PC-9 (cell line): ENCODE measurements around the gene COA8. TPM values are rescaled to one million over a fixed set of nuclear protein-coding genes. Genes with fewer than 3 reads are reported as not detected.

Experiments
- BruUV-seq: library from RNA; stranded (reverse); fragments of 400-500 nt; replicated peaks from 2 replicates; lab custom pipeline; 2021; lab: Mats Ljungman, UMichigan
- CTCF ChIA-PET: fragments of 300-600 bp; sonication (Branson Sonifier 250); formaldehyde crosslinking; loops from one replicate; lab custom pipeline; 2022; ENCODE audit warnings: antibody characterized with exemption; lab: Charles Lee
- POLR2A ChIA-PET: fragments of 300-600 bp; sonication (Branson Sonifier 250); formaldehyde crosslinking; loops from one replicate; lab custom pipeline; 2022; ENCODE audit warnings: antibody characterized with exemption; ENCODE audit not compliant: unreplicated experiment; lab: Charles Lee
- DNase-seq, 2 experiments: peaks; one replicate each; pipeline versions ENCODE4 v3.0.0 to v3.0.0-alpha.2; 2015 to 2022; ENCODE audit warnings: mixed read lengths in 1 of 2
- H2AFZ ChIP-seq: fragments of 200-600 bp; sonication (generic); 2 replicates; pipeline ENCODE4 v1.8.1; 2017; ENCODE audit warnings: antibody characterized with exemption
- H3F3A ChIP-seq: fragments of 200-600 bp; sonication (generic); 2 replicates; pipeline ENCODE4 v1.8.1; 2017; ENCODE audit warnings: antibody characterized with exemption, mild to moderate bottlenecking, low read depth; ENCODE audit not compliant: insufficient read depth
- H3K27ac ChIP-seq: fragments of 200-600 bp; sonication (generic); 2 replicates; pipeline ENCODE4 v1.6.1; 2016; ENCODE audit warnings: mixed run types
- H3K27me3 ChIP-seq: fragments of 200-600 bp; sonication (generic); 2 replicates; pipeline ENCODE4 v1.6.1; 2016; ENCODE audit warnings: low read depth, mixed run types; ENCODE audit not compliant: insufficient read depth
- H3K36me3 ChIP-seq: fragments of 200-600 bp; sonication (generic); 2 replicates; pipeline ENCODE4 v1.6.1; 2016; ENCODE audit warnings: low read depth, mixed run types
- H3K4me1 ChIP-seq: fragments of 200-600 bp; sonication (generic); replicated peaks from 2 replicates; pipeline ENCODE4 v1.6.1; 2016; ENCODE audit warnings: mixed run types; ENCODE audit not compliant: insufficient read depth
- H3K4me2 ChIP-seq: fragments of 200-600 bp; sonication (generic); 2 replicates; pipeline ENCODE4 v1.6.1; 2017; ENCODE audit warnings: mixed run types
- H3K4me3 ChIP-seq: fragments of 200-600 bp; sonication (generic); 2 replicates; pipeline ENCODE4 v1.6.1; 2016; ENCODE audit warnings: mixed run types
- H3K79me2 ChIP-seq: fragments of 200-600 bp; sonication (generic); 2 replicates; pipeline ENCODE4 v1.6.1; 2017; ENCODE audit warnings: low read depth, mixed run types
- H3K9me2 ChIP-seq: fragments of 200-600 bp; sonication (generic); 2 replicates; pipeline ENCODE4 v1.8.1; 2017; ENCODE audit warnings: mild to moderate bottlenecking; ENCODE audit not compliant: insufficient read depth
- H3K9me3 ChIP-seq: fragments of 200-600 bp; sonication (generic); 2 replicates; pipeline ENCODE4 v1.8.1; 2016; ENCODE audit warnings: low read depth; ENCODE audit not compliant: insufficient read depth
- H4K20me1 ChIP-seq: fragments of 200-600 bp; sonication (generic); 2 replicates; pipeline ENCODE4 v1.8.1; 2017; ENCODE audit not compliant: insufficient read depth
- CTCF ChIP-seq: fragments of 200-600 bp; sonication (generic); conservative IDR thresholded peaks from 2 replicates; pipeline ENCODE4 v1.6.1; 2017; ENCODE audit warnings: mixed run types, antibody characterized with exemption, mild to moderate bottlenecking, moderate library complexity
- EZH2 ChIP-seq: fragments of 200-600 bp; sonication (generic); IDR thresholded peaks from 2 replicates; pipeline ENCODE4 v1.8.0; 2017; ENCODE audit warnings: antibody characterized with exemption, low read depth
- intact Hi-C: fragments of 100-400 bp; cut with micrococcal nuclease; formaldehyde crosslinking; loops from one replicate; pipeline ENCODE4 v1.10.0; 2022; ENCODE audit not compliant: unreplicated experiment
- total RNA-seq: library from RNA; stranded (reverse); gene quantifications from 2 replicates; pipeline ENCODE4 v1.2.3, GENCODE V29; 2021

The COA8 gene
- total RNA-seq, 1 experiment from 2014 or later, result 101 TPM

- H3K4me1 ChIP-seq, result peaks cover 11% of the 10 kb centered on the region
- H3K9me3 ChIP-seq, result no peaks in the 10 kb centered on the region
- H3K79me2 ChIP-seq, result no peaks in the 10 kb centered on the region
- intact Hi-C loops, result loop anchor here (1.0 to 5.0 kb wide), 3 partner anchors 18 to 40 kb away; partner anchors contain the start of genes BAG5 and COA8
- H3F3A ChIP-seq, result peaks cover 55% of the 10 kb centered on the region
- peak overlapping the region; percentile 73 for H3K4me2 ChIP-seq
- H3K27me3 ChIP-seq, result no peaks in the 10 kb centered on the region
- H2AFZ ChIP-seq, result peak overlapping the region; percentile 76; the same call in 1 of the 2 replicates
- no peaks in the 10 kb centered on the region for H3K36me3 ChIP-seq
- ChIA-PET CTCF (interaction anchor here (0.6 to 2.2 kb wide), 4 partner anchors 20 to 546 kb away, joined by 3 to 15 read pairs (median 3); no protein-coding TSS in a partner anchor), POLR2A (interaction anchor here (0.6 to 0.8 kb wide), 2 partner anchors 187 to 589 kb away, joined by 3 to 4 read pairs; no protein-coding TSS in a partner anchor)
- TF ChIP-seq EZH2 (no peak), CTCF (no peak)
- H3K27ac ChIP-seq, result no peak overlapping the region
- no TSS peak for BruUV-seq
- H4K20me1 ChIP-seq, result peaks cover 13% of the 10 kb centered on the region; the same call in 1 of the 2 replicates
- H3K9me2 ChIP-seq, result no peaks in the 10 kb centered on the region
- H3K4me3 ChIP-seq, result peak overlapping the region; percentile 66
- DNase-seq, result no peak
Measured at GRCh38 chr14:103521951-103522563, 40.7 kb upstream of the COA8 start.

- peaks cover 3% of the 10 kb centered on the region for H3K79me2 ChIP-seq
- peak within 1 kb of the TSS; percentile 66 for H3K4me3 ChIP-seq
- peaks cover 13% of the 10 kb centered on the region; the same call in 1 of the 2 replicates for H4K20me1 ChIP-seq
- H3K9me2 ChIP-seq, result no peaks in the 10 kb centered on the region
- no peak for TF ChIP-seq EZH2
- no peak for TF ChIP-seq CTCF
- peaks cover 59% of the 10 kb centered on the region for H3F3A ChIP-seq
- H3K27me3 ChIP-seq, result no peaks in the 10 kb centered on the region
- H3K4me2 ChIP-seq, result peak within 1 kb of the TSS; percentile 73
- peak within 1 kb of the TSS; percentile 76 for H2AFZ ChIP-seq
- H3K27ac ChIP-seq, result no peak within 1 kb of the TSS
- peak in 1 of 2 experiments; percentile 49 for DNase-seq
- BruUV-seq, result TSS peak; percentile 19
- H3K4me1 ChIP-seq, result peaks cover 17% of the 10 kb centered on the region
- POLR2A ChIA-PET, result interaction anchor here (0.6 kb wide), 1 partner anchor 188 kb away, joined by 4 read pairs; no protein-coding TSS in a partner anchor
- H3K9me3 ChIP-seq, result no peaks in the 10 kb centered on the region
- intact Hi-C loops, result loop anchor here (5.0 kb wide), 1 partner anchor 39 kb away; the partner anchor contains the start of genes BAG5 and COA8
- H3K36me3 ChIP-seq, result no peaks in the 10 kb centered on the region
- CTCF ChIA-PET, result interaction anchor here (0.7 to 2.2 kb wide), 2 partner anchors 17 to 19 kb away, joined by 5 to 15 read pairs; no protein-coding TSS in a partner anchor
Measured at GRCh38 chr14:103522649-103523574, 39.8 kb upstream of the COA8 start, which contains the start of gene CKB. CKB (minus strand) TSS chr14:103522830; CDS start chr14:103522493, 337 bp downstream.

GRCh38 chr14:103523575-103523954 lies 39.2 kb upstream of the COA8 start:
- H3K9me2 ChIP-seq, result no peaks in the 10 kb centered on the region
- H3K36me3 ChIP-seq, result no peaks in the 10 kb centered on the region
- H3K9me3 ChIP-seq, result no peaks in the 10 kb centered on the region
- no TSS peak for BruUV-seq
- H3K4me1 ChIP-seq, result peaks cover 22% of the 10 kb centered on the region
- peaks cover 59% of the 10 kb centered on the region for H3F3A ChIP-seq
- H3K27ac ChIP-seq, result no peak overlapping the region
- no peak overlapping the region for H2AFZ ChIP-seq
- no peaks in the 10 kb centered on the region for H3K27me3 ChIP-seq
- intact Hi-C loops, result loop anchor here (5.0 kb wide), 1 partner anchor 39 kb away; the partner anchor contains the start of genes BAG5 and COA8
- peaks cover 10% of the 10 kb centered on the region for H3K79me2 ChIP-seq
- no peak for TF ChIP-seq EZH2
- no peak for TF ChIP-seq CTCF
- H3K4me2 ChIP-seq, result no peak overlapping the region
- no peak overlapping the region for H3K4me3 ChIP-seq
- DNase-seq, result no peak
- ChIA-PET POLR2A (no interaction called here), CTCF (interaction anchor here (0.7 kb wide), 1 partner anchor 17 kb away, joined by 5 read pairs; no protein-coding TSS in a partner anchor)
- H4K20me1 ChIP-seq, result peaks cover 13% of the 10 kb centered on the region; the same call in 1 of the 2 replicates
